Upper lobe of right lung (tissue), 1 donor: ENCODE data around the gene SHISA6. TPM values are rescaled to one million over a fixed set of nuclear protein-coding genes. Genes with fewer than 3 reads are reported as not detected.

ENCODE experiments used
- ATAC-seq: fragments of 200-7000 bp; cut with Tn5 transposase; one replicate; pipeline ENCODE4 v1.9.1; 2020; ENCODE audit warnings: mild to moderate bottlenecking, moderate library complexity
- DNase-seq: peaks from one replicate; pipeline ENCODE4 v3.0.0-alpha.2; 2020
- H3K27ac ChIP-seq: fragments of 200-600 bp; one replicate; pipeline ENCODE4 v1.8.0; 2022
- H3K27me3 ChIP-seq: fragments of 200-600 bp; one replicate; pipeline ENCODE4 v1.8.0; 2022; ENCODE audit warnings: mild to moderate bottlenecking
- H3K36me3 ChIP-seq: fragments of 200-600 bp; one replicate; pipeline ENCODE4 v1.8.0; 2022
- H3K4me1 ChIP-seq: fragments of 200-600 bp; one replicate; pipeline ENCODE4 v1.8.0; 2022
- H3K4me3 ChIP-seq: fragments of 200-600 bp; one replicate; pipeline ENCODE4 v1.8.0; 2022; ENCODE audit warnings: mild to moderate bottlenecking
- H3K9me3 ChIP-seq: fragments of 200-600 bp; one replicate; pipeline ENCODE4 v1.8.0; 2022
- intact Hi-C: fragments of 100-400 bp; cut with DNase I; formaldehyde crosslinking; loops from one replicate; pipeline ENCODE4 v1.11.0; 2022
- total RNA-seq: library from RNA; stranded (reverse); fragmentation: NEBNext Ultra II Directional; extraction: Animal tissue kit (Norgen Biotek cat#: 25700); gene quantifications from one replicate; pipeline ENCODE4 v1.2.1, GENCODE V29; 2021
- TF ChIP-seq, protein P1 (sequence below): fragments of 200-600 bp; IDR thresholded peaks from one replicate; pipeline ENCODE4 v1.8.0; 2022; ENCODE audit warnings: antibody characterized with exemption
- donor health status: DM: no; HTN: yes; CAD: no; lungs with severe emphysema.

SHISA6 gene
- total RNA-seq, 1 donor from 2014 or later = not detected

- intact Hi-C loops = no loop called here
- TF ChIP-seq, protein P1, sequence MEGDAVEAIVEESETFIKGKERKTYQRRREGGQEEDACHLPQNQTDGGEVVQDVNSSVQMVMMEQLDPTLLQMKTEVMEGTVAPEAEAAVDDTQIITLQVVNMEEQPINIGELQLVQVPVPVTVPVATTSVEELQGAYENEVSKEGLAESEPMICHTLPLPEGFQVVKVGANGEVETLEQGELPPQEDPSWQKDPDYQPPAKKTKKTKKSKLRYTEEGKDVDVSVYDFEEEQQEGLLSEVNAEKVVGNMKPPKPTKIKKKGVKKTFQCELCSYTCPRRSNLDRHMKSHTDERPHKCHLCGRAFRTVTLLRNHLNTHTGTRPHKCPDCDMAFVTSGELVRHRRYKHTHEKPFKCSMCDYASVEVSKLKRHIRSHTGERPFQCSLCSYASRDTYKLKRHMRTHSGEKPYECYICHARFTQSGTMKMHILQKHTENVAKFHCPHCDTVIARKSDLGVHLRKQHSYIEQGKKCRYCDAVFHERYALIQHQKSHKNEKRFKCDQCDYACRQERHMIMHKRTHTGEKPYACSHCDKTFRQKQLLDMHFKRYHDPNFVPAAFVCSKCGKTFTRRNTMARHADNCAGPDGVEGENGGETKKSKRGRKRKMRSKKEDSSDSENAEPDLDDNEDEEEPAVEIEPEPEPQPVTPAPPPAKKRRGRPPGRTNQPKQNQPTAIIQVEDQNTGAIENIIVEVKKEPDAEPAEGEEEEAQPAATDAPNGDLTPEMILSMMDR = no peak
- Histone ChIP-seq H3K4me3 (no peak overlapping the region), H3K27ac (no peak overlapping the region), H3K9me3 (no peaks in the 10 kb centered on the region), H3K36me3 (no peaks in the 10 kb centered on the region), H3K27me3 (no peaks in the 10 kb centered on the region), H3K4me1 (no peaks in the 10 kb centered on the region)
- DNase-seq (no peak), ATAC-seq (no peak)
Measured at GRCh38 chr17:11461993-11462548, 221.1 kb downstream of the SHISA6 start.

DNA sequence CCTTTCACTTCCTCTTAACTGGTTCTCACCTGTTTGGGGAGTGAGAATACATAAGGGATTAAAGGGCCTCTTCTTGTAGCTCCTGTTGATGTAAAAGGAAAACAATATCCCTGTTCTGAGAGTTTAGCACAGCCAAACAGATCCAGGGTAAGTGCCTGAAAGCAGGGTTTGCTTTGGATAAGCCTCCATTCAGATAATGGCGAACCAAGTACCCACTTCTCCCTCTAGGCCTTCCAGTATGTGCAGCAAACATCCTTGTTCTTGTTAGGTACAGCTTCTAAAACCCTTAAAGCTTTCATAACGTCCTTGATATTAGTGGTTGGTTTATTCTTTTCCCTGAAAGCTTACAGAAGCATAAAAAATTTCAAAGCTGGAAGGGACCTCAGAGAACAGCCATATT lies 226.6 kb downstream of the SHISA6 start:
- intact Hi-C loops = no loop called here

DNA sequence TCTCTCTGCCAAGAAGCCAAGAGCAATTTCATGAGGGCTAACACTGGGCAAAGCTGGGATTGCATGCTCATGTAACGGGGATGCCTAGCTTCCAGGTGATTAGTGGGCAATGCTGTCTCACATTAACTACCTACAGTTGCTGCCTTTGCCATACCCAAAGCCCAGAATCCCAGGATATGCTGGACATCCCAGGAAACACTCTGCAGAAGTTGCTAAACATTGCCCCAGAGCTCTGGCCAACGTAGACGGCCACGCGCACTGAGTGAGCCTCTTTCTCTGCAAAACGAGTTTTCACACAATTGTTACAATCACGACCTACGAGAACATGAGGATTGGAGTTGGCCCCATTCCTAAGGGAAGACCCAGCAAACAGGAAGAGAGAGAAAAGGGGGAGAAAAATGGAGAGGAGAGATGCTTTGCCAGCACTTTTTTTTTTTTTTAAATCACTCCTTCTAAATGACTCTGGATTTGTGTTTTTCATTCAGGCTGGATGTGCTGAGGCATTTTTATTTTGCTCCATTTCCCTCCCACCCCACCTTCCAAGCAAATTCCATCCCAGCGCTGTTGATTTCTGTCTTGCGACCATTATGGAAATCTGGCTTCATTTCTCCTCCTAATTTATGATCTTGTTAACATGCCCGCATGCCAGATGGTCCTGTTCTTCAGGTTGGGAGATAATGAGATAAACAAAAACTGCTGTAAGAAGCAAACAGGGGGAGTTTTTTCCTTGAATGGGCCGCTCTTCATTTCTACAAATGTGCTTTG lies 244.5 kb downstream of the SHISA6 start:
- no peak overlapping the region for H3K27ac ChIP-seq
- intact Hi-C loops = no loop called here
- H3K4me3 ChIP-seq = no peak overlapping the region
- ATAC-seq = no peak
- no peaks in the 10 kb centered on the region for H3K4me1 ChIP-seq
- H3K9me3 ChIP-seq = no peaks in the 10 kb centered on the region
- no peak for DNase-seq
- H3K27me3 ChIP-seq = no peaks in the 10 kb centered on the region
- TF ChIP-seq, protein P1 = no peak
- no peaks in the 10 kb centered on the region for H3K36me3 ChIP-seq

More for the DNA sequence above, 226.6 kb downstream of the SHISA6 start:
- Histone ChIP-seq H3K4me3 (no peak overlapping the region), H3K27ac (no peak overlapping the region), H3K4me1 (no peaks in the 10 kb centered on the region), H3K36me3 (no peaks in the 10 kb centered on the region), H3K27me3 (no peaks in the 10 kb centered on the region), H3K9me3 (no peaks in the 10 kb centered on the region)
- TF ChIP-seq, protein P1 = no peak
- DNase-seq (no peak), ATAC-seq (peak; percentile 76)

GRCh38 chr17:11486101-11486867 lies 245.3 kb downstream of the SHISA6 start:
- no peak for DNase-seq
- intact Hi-C loops = no loop called here
- Histone ChIP-seq H3K27ac (no peak overlapping the region), H3K27me3 (no peaks in the 10 kb centered on the region), H3K4me3 (no peak overlapping the region), H3K4me1 (no peaks in the 10 kb centered on the region), H3K36me3 (no peaks in the 10 kb centered on the region), H3K9me3 (no peaks in the 10 kb centered on the region)
- TF ChIP-seq, protein P1 = no peak
- peak; percentile 41 for ATAC-seq

- Histone ChIP-seq H3K4me3 (no peak overlapping the region), H3K36me3 (no peaks in the 10 kb centered on the region), H3K9me3 (no peaks in the 10 kb centered on the region), H3K4me1 (no peaks in the 10 kb centered on the region), H3K27me3 (no peaks in the 10 kb centered on the region), H3K27ac (no peak overlapping the region)
- intact Hi-C loops = no loop called here
- TF ChIP-seq, protein P1 = no peak
- DNase-seq (no peak), ATAC-seq (no peak)
Measured at GRCh38 chr17:11486868-11487310, 245.9 kb downstream of the SHISA6 start.
